GM18499 (cell line): ENCODE data around the gene SOX13.

Experiments used
- ATAC-seq: cut with Tn5 transposase; IDR thresholded peaks from one replicate; pipeline ENCODE4 v1.9.1; 2021; ENCODE audit warnings: moderate number of reproducible peaks; ENCODE audit not compliant: insufficient read depth, unreplicated experiment

The SOX13 gene

DNA sequence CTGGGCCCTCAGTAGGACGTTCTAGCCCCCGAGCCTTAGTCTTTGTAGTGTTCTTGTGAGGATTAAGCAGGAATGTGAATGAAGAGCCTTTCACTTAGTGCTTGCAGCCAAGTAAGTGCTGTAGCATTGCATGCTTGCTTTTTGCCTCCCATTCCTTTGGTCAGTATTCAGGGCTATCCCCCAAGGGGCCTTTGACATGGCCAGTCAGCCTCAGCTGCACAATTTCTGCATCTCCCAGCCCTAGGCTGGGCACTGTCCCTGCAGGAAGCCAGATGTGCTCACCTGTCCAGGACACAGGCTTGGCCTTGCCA lies 30.5 kb downstream of the SOX13 start:
- ATAC-seq, result no peak

DNA sequence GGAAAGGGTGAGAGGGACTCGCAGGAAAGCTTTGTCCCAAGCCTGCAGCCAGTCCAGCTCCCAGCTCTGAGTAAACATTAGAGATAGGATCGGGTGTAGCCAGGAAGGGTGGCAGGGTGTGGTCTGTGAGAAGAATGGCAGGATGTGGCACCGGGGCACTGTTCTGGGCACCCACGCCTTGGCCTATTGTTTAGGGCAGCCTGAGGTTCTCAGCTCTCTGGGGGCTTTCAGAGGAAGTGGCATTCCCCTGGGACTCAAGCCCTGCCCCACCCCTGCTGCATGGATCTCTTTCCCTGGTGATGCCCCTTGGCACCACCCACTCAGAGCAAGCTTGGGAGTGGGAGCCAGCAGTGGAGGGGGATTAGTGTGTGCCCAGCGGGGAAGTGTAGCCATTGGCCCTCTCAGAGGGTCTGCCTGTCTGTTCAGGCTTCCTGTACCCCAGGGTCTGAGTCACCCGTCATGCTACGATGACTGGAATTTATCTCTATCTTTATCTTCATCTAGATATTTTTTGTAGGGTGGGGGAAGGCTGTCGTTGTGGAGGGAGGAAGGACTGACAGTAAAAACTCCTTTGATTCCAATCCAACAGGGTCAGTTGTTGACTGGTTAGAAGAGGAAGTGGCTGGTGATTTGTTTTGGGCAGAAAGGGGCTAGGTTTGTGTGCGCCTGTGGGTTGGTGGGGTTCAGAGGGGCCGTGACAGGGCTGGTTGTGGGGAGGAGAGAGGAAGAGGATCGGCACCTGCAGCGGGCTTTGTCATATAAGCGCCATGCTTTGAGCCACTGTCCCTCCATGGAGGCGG lies 31.6 kb downstream of the SOX13 start:
- ATAC-seq, result no peak

DNA sequence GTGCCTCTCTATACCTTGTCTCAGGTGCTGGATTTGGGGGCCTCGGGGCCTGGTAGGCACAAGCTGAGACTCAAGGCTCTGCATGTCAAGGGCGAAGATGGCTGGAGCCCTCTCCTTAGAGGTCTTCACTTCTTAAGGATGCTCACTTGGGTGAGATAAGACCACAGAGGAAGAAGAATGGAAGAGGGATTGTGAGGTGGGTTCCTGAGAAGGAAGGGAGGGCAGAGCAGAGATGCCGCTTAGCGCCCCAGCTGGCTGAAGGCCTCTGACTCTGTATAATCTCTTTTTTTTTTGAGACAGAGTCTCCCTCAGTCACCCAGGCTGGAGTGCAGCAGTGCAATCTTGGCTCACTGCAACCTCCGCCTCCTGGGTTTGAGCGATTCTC lies 32.2 kb downstream of the SOX13 start:
- ATAC-seq, result no peak

DNA sequence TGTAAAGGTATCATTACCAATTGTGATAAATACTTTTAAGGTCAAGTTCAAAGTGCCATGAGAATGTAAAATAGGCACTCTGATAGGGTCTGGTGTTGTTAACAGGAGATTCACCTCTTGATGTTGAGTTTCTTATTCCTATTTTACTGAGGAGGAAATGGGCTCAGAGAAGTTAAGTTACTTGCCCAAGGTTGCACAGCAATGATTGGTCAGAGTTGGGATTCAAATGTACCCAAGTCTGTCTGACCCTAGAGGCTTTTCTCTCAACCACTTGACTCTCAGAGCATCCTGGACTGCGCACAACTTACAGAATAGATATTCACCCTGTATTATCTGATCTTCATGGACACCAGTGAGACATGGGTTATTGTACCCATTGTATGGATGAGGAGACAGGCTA lies 33.9 kb downstream of the SOX13 start:
- no peak for ATAC-seq

DNA sequence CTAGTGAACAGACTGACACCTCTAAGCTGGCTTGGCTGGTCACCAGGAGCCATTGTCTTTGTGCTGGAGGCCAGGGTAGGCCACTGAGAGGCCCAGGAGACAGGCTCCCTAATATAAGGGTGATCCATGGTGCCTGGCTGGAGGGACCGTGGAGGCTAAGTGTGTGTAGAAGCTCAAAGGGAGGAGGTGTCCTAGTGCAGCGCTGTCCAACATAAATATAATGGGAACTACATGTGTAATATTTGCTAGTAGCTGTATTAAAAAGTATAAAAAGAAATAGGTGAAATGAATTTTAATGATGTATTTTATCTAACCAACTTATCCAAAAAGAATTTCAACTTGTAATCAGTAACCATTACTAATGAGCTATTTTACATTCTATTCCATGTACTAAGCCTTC lies 35.0 kb downstream of the SOX13 start:
- no peak for ATAC-seq

DNA sequence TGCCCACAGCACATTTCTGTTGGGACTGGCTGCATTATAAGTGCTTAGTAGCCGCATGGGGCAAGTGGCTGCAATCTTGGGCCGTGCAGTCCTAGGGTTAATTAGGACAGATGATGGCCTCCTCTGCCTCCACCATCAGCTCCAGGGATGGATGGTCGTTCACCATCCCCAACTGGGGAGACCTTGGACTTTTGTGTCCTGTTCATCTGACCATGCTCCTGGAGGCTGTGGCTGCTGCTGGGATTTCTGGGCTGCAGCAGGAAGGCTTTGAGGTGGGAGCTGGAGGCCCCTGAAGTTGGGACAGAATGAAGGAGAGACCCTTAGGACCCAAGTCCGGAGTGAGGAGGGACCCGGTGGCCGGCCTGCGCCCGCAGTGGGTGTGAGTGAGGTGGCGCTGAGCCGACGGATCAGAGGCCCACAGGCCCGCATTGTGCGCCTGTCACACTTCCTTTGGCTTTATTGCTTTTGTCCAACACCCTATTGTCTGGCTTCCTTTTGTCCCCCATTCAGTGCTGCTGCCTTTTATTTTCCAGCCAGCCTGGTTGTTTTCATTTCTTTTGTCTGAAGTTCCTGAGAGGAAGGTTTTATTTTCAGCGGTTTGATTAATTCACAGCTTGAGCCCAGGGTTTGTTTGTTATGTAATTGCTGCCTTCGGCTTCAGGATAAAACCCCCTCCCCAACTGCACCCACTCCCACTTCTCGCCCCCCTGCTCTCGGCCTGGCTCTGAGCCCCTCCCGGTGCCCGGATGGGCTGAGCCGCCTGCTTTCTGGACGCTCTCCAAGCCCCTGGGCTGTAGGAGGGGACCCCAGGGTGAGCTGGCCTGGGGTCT lies 35.6 kb downstream of the SOX13 start:
- no peak for ATAC-seq

DNA sequence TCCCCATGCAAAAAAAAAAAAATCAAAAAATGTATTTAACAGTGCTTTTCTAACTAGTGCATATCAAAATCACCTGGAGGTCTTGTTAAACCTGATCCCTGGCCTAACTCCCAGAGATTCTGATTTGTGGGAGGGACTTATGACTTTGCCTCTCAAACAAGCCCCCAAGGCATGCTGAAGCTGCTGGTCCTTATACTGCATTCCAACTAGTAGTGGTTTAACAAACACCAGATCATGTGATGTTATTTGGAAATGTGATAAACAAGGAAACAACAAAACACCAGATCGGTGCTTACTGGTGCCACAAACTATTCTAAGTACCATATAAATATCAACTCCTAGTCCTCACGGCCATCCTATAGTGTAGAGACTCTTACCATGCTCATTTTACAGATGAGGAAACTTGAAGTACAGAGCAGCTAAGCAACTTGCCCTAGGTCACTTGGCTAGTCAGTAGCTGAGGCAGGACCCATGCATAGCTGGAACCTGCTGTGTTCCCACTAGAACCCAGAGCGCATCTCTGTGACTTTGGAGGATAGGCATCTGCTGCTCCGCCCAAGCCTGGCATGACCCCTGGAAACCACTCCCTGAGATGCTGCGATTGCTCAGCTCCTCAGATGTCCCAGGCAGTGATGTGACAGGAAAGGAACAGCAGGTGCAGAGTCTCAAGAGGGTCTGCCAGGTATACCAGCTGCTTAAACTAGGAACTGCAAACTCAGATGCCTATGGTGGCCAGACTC lies 38.1 kb downstream of the SOX13 start:
- ATAC-seq, result no peak

DNA sequence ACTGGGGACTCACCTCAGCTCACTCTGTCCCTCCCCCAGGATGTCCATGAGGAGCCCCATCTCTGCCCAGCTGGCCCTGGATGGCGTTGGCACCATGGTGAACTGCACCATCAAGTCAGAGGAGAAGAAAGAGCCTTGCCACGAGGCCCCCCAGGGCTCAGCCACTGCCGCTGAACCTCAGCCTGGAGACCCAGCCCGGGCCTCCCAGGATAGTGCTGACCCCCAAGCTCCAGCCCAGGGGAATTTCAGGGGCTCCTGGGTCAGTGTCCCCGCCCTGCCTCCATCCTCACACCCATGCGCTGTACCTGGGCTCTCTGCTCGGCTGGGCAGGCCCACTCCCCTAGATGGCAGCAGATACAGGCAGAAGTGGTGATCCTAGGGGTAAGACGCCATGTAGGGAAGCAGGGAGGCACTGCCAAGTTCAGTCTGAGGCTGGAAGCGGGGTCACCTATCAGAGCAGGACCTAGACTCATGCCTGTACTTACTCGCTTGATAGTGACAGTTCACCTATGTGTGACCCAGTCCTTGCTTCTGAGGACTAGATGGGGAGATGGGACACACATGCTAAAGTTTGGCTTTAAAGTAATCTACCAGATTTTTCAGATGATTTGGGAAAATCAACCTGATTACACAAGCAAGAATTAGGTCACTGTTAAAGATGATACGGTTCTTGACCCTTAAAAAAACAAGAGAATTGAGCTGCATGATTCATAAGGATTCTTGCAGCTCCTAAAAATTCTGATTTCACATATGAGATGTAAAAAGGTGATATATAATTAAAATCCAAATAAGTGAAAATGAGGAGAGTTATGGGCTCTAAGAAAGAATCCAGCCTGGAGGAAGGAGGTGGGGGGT lies 40.2 kb downstream of the SOX13 start:
- no peak for ATAC-seq

DNA sequence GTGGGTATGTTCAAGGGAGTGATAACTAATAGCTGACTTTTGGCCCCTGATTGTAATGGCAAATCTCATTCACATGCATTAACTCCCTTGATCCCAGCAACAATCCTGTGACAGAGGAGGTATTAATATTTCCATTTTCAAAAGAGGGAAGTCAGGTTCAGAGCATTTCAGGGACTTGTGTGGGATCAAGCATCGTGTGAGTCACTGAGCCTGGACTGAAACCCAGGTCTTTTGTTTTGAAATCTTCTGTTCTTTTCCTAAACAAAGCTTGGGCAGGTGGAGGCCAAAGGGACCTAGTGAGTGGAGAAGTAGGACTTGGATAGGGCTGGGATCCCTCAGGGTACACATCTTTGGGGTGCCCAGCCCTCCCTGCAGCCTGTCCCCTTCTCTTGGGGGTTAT lies 41.0 kb downstream of the SOX13 start:
- no peak for ATAC-seq

DNA sequence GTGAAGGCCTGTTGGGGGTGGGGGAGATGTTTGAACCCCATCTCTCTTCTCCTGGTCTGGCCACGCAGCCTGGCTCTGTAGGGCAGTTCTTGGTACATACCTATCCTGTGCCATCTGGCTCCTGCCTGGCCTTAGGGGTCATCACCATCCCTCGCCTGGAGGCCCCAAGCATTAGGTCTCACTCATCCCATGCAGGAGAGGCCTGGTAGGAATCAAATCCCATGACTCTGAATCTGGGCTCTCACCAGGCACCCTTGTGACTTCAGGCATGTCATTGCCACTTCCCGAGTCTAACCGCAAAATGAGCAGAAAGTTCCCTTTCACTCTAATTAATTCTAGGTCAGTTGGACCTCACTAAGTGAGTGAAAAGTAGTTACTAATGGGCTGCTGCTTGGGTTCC lies 41.7 kb downstream of the SOX13 start:
- ATAC-seq, result no peak

DNA sequence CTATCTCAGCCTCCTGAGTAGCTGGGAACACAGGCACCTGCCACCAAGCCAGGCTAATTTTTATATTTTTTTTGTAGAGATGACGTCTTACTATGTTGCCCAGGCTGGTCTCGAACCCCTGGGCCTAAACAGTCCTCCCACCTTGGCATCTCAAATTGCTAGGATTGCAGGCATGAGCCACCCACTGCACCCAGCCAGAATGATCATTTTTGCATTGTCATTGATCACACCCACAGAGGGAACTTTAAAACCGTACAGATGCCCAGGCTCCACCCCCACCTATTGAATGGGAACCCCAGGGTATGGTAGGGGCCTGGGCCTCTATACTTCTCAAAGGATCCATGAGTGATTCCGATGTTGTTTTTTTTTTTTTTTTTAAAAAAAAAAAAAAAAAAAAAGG lies 42.2 kb downstream of the SOX13 start:
- ATAC-seq, result no peak

DNA sequence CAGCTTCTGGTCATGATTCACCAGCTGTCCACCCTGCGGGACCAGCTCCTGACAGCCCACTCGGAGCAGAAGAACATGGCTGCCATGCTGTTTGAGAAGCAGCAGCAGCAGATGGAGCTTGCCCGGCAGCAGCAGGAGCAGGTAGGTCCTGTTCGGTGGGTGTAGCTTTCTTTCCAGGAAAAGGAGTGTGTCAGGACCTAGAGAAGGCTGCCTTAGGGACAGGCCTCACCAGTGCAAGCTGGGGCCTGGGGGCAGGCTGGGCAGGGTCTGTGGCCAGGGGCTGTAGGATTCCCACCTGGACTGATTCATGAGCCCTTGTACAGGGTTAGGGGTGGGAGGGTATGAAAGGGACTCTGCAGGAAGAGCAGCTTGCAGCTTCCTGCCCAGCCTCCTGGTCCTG lies 43.6 kb downstream of the SOX13 start:
- no peak for ATAC-seq

DNA sequence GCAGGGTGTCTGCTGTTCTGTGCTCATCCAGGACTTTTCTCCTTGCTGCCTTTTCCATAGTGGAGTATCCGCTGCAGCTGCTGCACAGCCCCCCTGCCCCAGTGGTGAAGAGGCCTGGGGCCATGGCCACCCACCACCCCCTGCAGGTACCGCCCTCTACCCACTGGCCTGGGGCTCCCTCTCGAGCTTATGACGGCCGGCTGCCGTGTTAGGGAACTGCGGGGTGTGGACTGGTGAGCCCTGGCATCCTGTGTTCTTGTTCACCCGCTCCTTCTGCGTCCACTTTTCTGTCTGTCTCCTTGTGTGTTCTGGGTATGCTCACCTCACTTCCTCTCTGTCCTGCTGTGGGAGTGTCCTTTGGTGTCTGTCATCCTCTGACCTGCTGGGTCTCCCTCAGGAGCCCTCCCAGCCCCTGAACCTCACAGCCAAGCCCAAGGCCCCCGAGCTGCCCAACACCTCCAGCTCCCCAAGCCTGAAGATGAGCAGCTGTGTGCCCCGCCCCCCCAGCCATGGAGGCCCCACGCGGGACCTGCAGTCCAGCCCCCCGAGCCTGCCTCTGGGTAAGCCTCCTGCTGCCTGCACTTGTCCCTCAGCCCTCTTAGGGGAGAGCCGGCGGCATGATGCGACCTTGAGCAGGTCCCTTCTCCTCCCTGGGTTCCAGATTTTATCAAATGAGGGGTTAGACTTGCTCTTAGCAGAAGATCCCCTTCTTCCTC lies 49.1 kb downstream of the SOX13 start:
- ATAC-seq, result no peak

DNA sequence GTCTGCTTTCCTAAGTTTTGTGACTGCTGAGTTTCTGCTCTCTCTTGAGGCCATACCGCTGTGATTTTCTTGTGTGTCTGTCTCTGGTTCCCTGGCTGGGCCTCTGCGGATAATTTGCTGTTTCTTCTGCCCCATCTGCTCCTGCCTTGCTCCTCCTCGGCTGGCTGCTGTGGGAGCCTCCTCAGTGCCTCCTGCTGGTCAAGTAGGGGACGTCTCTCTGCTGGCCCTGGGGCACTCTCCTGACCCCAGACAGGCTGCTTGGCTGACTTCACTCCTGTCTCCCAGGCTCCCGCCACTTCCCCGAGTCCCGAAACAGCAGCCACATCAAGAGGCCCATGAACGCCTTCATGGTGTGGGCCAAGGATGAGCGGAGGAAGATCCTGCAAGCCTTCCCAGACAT lies 50.5 kb downstream of the SOX13 start:
- no peak for ATAC-seq

DNA sequence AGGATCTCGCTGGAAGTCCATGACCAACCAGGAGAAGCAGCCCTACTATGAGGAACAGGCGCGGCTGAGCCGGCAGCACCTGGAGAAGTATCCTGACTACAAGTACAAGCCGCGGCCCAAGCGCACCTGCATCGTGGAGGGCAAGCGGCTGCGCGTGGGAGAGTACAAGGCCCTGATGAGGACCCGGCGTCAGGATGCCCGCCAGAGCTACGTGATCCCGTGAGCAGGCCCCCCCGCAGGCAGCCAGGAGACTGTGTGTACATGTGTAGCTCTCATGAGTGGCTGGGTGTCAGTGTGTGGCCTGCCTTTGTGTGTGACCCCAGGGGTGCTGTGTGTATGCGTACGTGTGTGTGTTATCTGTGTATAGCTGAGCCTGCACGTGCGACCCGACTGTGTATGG lies 51.7 kb downstream of the SOX13 start:
- ATAC-seq, result no peak

DNA sequence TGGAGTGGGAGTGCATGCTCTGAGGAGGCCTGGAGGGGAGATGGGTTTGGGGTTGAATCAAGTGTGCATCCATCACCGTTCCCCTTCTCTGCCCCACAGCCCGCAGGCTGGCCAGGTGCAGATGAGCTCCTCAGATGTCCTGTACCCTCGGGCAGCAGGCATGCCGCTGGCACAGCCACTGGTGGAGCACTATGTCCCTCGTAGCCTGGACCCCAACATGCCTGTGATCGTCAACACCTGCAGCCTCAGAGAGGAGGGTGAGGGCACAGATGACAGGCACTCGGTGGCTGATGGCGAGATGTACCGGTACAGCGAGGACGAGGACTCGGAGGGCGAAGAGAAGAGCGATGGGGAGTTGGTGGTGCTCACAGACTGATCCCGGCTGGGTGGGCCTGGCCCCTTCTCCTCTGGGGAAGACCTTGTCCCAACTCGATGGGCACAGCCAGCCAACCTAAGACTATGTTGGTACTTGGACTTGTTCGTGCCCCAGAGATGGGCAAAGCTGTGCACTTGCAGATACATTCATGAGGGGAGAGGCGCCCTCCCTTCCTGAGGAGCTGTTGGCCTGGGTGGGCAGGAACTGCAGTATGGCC lies 52.9 kb downstream of the SOX13 start:
- ATAC-seq, result no peak

DNA sequence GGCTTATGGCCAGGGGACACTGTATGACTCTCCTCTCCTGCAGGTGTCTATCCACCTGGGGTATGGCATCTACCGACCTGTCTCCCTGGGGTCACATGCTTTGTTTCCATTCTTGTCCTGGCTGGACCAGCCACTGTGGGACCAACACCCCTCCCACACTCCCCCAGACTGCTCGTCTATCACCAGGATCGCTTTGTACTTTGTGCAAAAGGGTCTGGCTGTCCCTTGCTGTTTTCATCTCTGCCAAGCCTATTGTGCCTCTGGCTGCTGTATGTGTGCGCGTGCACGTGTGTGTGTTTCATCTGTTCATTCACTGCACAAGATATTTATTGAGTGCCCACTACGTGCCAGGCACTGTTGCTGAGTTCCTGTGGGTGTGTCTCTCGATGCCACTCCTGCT lies 53.5 kb downstream of the SOX13 start:
- ATAC-seq, result no peak

DNA sequence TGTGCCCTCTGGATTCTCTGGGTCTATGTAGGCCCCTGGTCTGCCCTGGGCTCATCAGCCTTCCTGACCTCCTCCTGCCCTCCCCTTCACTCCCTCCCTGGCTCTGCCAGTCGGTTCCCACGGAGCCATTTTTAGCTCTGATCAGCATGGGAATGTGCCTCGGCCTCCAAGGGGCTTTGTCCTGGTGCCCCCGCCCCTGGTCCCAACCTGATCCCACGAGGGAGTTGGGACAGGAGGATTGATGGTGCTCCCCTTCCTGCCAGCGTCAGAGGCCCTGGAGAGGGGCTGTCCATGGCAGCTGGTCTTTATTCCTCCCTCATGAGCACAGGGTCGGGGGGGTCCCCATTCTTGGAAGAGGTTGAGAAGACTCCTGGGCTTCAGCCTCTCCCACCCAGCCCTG lies 54.0 kb downstream of the SOX13 start:
- no peak for ATAC-seq

DNA sequence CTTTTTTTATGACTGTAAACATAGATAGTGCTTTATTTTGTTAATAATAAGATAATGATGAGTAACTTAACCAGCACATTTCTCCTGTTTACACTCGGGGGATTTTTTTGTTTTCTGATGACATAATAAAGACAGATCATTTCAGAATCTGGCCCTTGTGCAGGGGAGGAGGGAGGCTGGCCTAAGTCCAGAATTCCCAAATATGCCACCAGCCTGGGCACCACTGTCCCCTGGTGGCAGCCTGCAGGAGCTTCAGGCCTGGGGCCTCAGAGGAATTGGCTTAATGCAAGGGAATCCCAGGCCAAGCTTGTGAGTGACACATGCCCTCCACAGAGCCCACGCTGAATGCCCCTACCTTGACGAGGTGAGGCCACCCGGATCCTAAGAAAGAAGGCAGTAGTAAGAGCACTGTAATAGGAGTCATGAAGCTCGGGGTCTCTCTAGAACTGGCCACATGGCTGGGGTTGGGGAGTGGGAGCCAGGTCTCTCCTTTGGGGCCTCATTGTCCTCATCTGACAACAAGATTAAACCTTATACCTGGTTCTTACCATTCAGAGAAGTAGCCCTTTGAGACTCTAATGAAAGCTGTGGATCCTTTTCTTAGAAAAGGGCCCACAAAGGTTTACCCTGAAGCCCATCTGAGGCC lies 54.8 kb downstream of the SOX13 start:
- no peak for ATAC-seq
